ENCODE results near the gene BICDL1. TPM values are rescaled to one million over a fixed set of nuclear protein-coding genes. Genes with fewer than 3 reads are reported as not detected.

Gene BICDL1
- total RNA-seq, 2 donors from 2014 or later = 5.0 to 11.1 TPM

DNA sequence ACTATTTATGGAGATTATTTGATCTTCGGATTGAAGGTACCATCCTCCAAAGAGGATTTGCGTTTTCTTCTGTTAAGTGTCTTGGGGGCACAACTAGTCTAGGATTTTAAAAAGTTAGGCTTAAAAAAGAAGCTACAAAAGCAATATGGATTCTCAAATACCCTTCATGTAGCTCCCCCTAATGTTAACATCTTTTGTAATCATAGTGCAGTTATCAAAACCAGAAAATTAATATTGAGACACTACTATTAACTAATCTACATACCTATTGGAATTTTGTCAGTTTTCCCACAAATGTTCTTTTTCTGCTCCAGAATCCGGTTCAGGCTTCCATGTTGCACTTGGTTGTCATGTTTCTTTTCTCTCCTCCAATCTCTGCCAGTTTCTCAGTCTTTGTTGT lies 62.5 kb downstream of the BICDL1 start:
- Histone ChIP-seq H3K4me3 (no peak overlapping the region), H3K36me3 (no peaks in the 10 kb centered on the region), H3K27me3 (no peaks in the 10 kb centered on the region), H3K4me1 (no peaks in the 10 kb centered on the region), H3K27ac (no peak overlapping the region), H3K9me3 (no peaks in the 10 kb centered on the region), H3K9ac (ENCODE audit: low read depth in 2 of 2, low read length in 2 of 2) (no peak overlapping the region)
- intact Hi-C loops (cut with DNase I) = no loop called here
- TF ChIP-seq, protein P1, sequence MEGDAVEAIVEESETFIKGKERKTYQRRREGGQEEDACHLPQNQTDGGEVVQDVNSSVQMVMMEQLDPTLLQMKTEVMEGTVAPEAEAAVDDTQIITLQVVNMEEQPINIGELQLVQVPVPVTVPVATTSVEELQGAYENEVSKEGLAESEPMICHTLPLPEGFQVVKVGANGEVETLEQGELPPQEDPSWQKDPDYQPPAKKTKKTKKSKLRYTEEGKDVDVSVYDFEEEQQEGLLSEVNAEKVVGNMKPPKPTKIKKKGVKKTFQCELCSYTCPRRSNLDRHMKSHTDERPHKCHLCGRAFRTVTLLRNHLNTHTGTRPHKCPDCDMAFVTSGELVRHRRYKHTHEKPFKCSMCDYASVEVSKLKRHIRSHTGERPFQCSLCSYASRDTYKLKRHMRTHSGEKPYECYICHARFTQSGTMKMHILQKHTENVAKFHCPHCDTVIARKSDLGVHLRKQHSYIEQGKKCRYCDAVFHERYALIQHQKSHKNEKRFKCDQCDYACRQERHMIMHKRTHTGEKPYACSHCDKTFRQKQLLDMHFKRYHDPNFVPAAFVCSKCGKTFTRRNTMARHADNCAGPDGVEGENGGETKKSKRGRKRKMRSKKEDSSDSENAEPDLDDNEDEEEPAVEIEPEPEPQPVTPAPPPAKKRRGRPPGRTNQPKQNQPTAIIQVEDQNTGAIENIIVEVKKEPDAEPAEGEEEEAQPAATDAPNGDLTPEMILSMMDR (IDR thresholded peaks at IDR 0.05) = no peak
- no peak for DNase-seq

DNA sequence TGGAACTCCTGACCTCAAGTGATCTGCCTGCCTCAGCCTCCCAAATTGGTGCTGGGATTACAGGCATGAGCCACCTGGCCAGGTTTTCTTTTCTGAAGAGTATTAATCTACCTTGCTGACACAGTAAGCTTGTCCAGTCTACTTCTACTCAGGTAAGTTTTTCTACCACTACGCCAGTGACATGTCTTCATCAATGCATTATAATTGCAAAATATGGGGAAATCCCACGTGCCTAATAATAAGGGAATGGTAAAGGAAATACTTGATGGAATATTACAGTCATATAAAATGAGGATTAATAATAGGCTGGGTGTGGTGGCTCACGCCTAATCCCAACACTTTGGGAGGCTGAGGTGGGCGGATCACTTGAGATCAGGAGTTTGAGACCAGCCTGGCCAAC lies 65.3 kb downstream of the BICDL1 start:
- Histone ChIP-seq H3K9ac (ENCODE audit: low read depth in 2 of 2, low read length in 2 of 2) (no peak overlapping the region), H3K4me1 (no peaks in the 10 kb centered on the region), H3K36me3 (no peaks in the 10 kb centered on the region), H3K27ac (no peak overlapping the region), H3K9me3 (no peaks in the 10 kb centered on the region), H3K4me3 (no peak overlapping the region), H3K27me3 (no peaks in the 10 kb centered on the region)
- DNase-seq = no peak
- TF ChIP-seq, protein P1 (IDR thresholded peaks at IDR 0.05) = no peak
- intact Hi-C loops (cut with DNase I) = no loop called here

DNA sequence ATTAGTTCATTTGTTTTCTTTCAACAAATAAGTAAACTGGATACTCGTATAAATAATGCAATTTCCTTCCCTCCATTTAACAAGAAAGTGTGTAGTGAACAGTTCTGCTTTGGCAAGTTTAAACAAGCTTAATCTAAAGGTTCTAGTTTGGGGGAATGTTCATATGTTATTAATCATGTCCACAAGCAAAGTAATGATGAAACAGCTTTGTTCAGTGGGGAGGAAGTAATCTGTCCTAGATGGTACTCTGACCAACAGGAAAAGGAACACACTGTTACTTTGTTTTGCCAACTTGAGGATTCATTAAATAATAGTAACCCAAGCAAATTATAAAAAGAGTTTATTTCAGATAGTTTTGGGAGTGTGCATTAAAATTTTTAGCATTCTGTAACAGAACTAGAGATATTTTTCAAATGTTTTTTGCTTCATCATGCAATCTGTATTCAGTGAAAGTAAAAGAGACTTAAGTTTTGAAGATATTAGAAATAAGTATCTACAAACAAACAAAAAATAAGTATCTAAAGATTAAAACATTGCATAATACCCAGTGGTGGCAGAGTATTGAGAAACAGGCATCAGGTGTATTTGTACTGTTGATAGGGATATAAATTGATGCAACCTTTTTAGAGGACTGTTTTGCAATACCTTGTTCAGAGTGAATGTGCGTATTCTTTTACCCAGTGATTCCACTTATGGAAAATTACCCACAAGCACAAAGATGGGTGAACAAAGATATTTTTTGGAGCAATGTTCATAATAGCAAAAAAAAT lies 66.4 kb downstream of the BICDL1 start:
- no peak overlapping the region for H3K9ac ChIP-seq (ENCODE audit: low read depth in 2 of 2, low read length in 2 of 2)
- DNase-seq = no peak
- intact Hi-C loops (cut with DNase I) = no loop called here
- no peaks in the 10 kb centered on the region for H3K27me3 ChIP-seq
- TF ChIP-seq, protein P1 (IDR thresholded peaks at IDR 0.05) = no peak
- no peaks in the 10 kb centered on the region for H3K9me3 ChIP-seq
- H3K36me3 ChIP-seq = no peaks in the 10 kb centered on the region
- H3K4me3 ChIP-seq = no peak overlapping the region
- H3K4me1 ChIP-seq = no peaks in the 10 kb centered on the region
- no peak overlapping the region for H3K27ac ChIP-seq

DNA sequence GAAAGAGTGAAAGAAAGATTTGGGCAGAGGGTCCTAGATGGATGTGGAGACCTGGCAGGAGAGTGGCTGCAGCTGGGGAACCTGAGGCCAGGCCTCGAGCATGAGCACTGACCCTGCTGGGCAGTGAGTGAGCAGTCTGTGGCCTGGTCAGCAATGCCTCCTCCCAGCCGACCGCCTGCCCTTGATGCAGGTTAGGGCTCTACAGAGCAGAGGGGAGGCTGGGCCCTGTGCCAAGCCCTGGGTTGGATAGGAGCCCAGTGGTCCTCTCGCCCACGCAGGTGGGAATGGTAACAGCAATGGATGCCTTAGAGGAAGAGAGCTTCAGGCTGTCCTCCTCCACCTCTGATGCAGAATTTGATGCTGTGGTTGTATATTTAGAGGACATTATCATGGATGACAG lies 67.7 kb downstream of the BICDL1 start:
- no peak for DNase-seq
- Histone ChIP-seq H3K4me3 (no peak overlapping the region), H3K9me3 (no peaks in the 10 kb centered on the region), H3K36me3 (no peaks in the 10 kb centered on the region), H3K9ac (ENCODE audit: low read depth in 2 of 2, low read length in 2 of 2) (no peak overlapping the region), H3K27ac (no peak overlapping the region), H3K4me1 (no peaks in the 10 kb centered on the region), H3K27me3 (no peaks in the 10 kb centered on the region)
- TF ChIP-seq, protein P1 (IDR thresholded peaks at IDR 0.05) = no peak
- intact Hi-C loops (cut with DNase I) = no loop called here

DNA sequence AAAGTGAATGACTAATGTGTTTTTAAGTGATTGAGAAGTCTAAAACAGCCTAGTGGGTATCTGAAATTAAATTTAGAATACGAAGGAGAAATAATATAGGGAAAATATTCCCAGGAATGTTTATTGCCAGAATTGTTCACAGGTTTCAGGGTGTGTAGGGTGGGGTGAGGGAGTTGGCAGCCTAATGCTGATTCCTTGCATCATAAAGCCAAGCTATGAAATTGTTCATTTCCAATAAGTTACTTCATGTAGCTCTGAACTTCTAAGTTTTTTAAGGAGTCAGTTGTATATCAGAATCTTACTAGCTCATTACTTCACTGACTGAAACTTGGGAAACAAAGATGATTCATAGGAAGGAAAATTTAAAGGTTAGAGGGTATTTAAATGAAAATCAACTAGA lies 71.2 kb downstream of the BICDL1 start:
- H3K27ac ChIP-seq = no peak overlapping the region
- H3K9me3 ChIP-seq = no peaks in the 10 kb centered on the region
- TF ChIP-seq, protein P1 (IDR thresholded peaks at IDR 0.05) = no peak
- H3K27me3 ChIP-seq = no peaks in the 10 kb centered on the region
- H3K4me3 ChIP-seq = no peak overlapping the region
- no peaks in the 10 kb centered on the region for H3K36me3 ChIP-seq
- intact Hi-C loops (cut with DNase I) = no loop called here
- no peak overlapping the region for H3K9ac ChIP-seq (ENCODE audit: low read depth in 2 of 2, low read length in 2 of 2)
- H3K4me1 ChIP-seq = no peaks in the 10 kb centered on the region
- no peak for DNase-seq
